HL-60 (cell line): Measurements from ENCODE around the gene ROR1.

ENCODE experiments used
- CTCF ChIP-seq: IDR thresholded peaks from one replicate; pipeline ENCODE4 v1.5.1; 2011; ENCODE audit warnings: low read length, control low read depth, inconsistent platforms; ENCODE audit not compliant: insufficient read depth
- POLR2AphosphoS5 ChIP-seq: IDR thresholded peaks from 2 replicates; pipeline ENCODE4 v1.6.1; 2012; ENCODE audit warnings: low read depth

- no peak for TF ChIP-seq CTCF
- no peak for TF ChIP-seq POLR2AphosphoS5
Measured at GRCh38 chr1:64150266-64150665, 376.4 kb downstream of the ROR1 start.
